GM12878 (cell line): ENCODE results near the gene AATF. TPM values are rescaled to one million over a fixed set of nuclear protein-coding genes. Genes with fewer than 3 reads are reported as not detected.

ENCODE experiments used
- ATAC-seq: fragments of 200-7000 bp; cut with Tn5 transposase; 3 replicates; pipeline ENCODE4 v1.9.1; 2020; ENCODE audit warnings: mild to moderate bottlenecking, moderate library complexity
- BruUV-seq: library from RNA; stranded (reverse); fragments of 400-500 nt; replicated peaks from 2 replicates; lab custom pipeline; 2021; lab: Mats Ljungman, UMichigan
- CTCF ChIA-PET: fragments of 300-600 bp; sonication (Branson Sonifier 250); formaldehyde crosslinking; extraction: SDS; loops from one replicate; lab custom pipeline; 2021; ENCODE audit warnings: inconsistent platforms; lab: Yijun Ruan, JAX
- POLR2A ChIA-PET: fragments of 350-600 bp; formaldehyde crosslinking; extraction: SDS; loops from one replicate; lab custom pipeline; 2021; ENCODE audit warnings: inconsistent platforms; lab: Charles Lee
- RAD21 ChIA-PET: fragments of 300-600 bp; sonication (Branson Sonifier 250); formaldehyde crosslinking; loops from one replicate; lab custom pipeline; 2023; ENCODE audit warnings: antibody characterized with exemption; ENCODE audit not compliant: unreplicated experiment; lab: Charles Lee
- SMC1A ChIA-PET: fragments of 300-600 bp; sonication (Branson Sonifier 250); formaldehyde crosslinking; loops from one replicate; lab custom pipeline; 2023; ENCODE audit not compliant: unreplicated experiment, uncharacterized antibody; lab: Charles Lee
- DNase-seq: peaks from one replicate; pipeline ENCODE4 v3.0.0-alpha.2; 2011; ENCODE audit warnings: low read depth, low spot score
- FAIRE-seq: peaks from 3 replicates; lab custom pipeline; 2011; peaks lifted over from hg19 to GRCh38; lab: Jason Lieb, UNC
- H2AFZ ChIP-seq: 2 replicates; pipeline ENCODE4 v1.6.0; 2011; ENCODE audit warnings: low read depth, low read length, control low read depth; ENCODE audit not compliant: control insufficient read depth
- H3K27ac ChIP-seq: 2 replicates; pipeline ENCODE4 v1.5.1; 2011; ENCODE audit warnings: control low read depth; ENCODE audit not compliant: control insufficient read depth, insufficient read depth
- H3K27me3 ChIP-seq, 2 experiments: replicated peaks in 1 of 2; 2 replicates each; pipeline versions ENCODE4 v1.6.0 to v1.6.1; 2011; ENCODE audit warnings: low read length in 1 of 2; ENCODE audit not compliant: control insufficient read depth in 2 of 2, insufficient read depth in 2 of 2
- H3K36me3 ChIP-seq, 2 experiments: 2 replicates each; pipeline ENCODE4 v1.5.1; 2011; ENCODE audit warnings: low read length in 1 of 2; ENCODE audit not compliant: control insufficient read depth in 2 of 2, insufficient read depth in 2 of 2
- H3K4me1 ChIP-seq: 2 replicates; pipeline ENCODE4 v1.6.1; 2011; ENCODE audit warnings: mild to moderate bottlenecking, low read length, moderate library complexity, mixed read lengths; ENCODE audit not compliant: control insufficient read depth, insufficient read depth
- H3K4me2 ChIP-seq: 2 replicates; pipeline ENCODE4 v1.6.0; 2011; ENCODE audit warnings: control low read depth; ENCODE audit not compliant: control insufficient read depth, insufficient read depth
- H3K4me3 ChIP-seq: fragments of 200-600 bp; sonication (generic); 2 replicates; pipeline ENCODE4 v1.5.1; 2016
- H3K79me2 ChIP-seq: 2 replicates; pipeline ENCODE4 v1.6.0; 2011; ENCODE audit warnings: low read length; ENCODE audit not compliant: control insufficient read depth, insufficient read depth
- H3K9ac ChIP-seq: 2 replicates; pipeline ENCODE4 v1.8.0; 2011; ENCODE audit warnings: low read length, control low read depth, mixed read lengths; ENCODE audit not compliant: control insufficient read depth, insufficient read depth
- H3K9me3 ChIP-seq: replicated peaks from 3 replicates; pipeline ENCODE4 v1.5.1; 2011; ENCODE audit warnings: mild to moderate bottlenecking, low read length; ENCODE audit not compliant: control insufficient read depth, insufficient read depth
- H4K20me1 ChIP-seq: 2 replicates; pipeline ENCODE4 v1.6.0; 2011; ENCODE audit not compliant: control insufficient read depth, insufficient read depth
- CHD4 ChIP-seq: fragments of 200-600 bp; sonication (generic); IDR thresholded peaks from 2 replicates; pipeline ENCODE4 v1.6.1; 2016; ENCODE audit warnings: mild to moderate bottlenecking
- DPF2 ChIP-seq: fragments of 450-650 bp; IDR thresholded peaks from 2 replicates; pipeline ENCODE4 v1.6.1; 2017; ENCODE audit warnings: mild to moderate bottlenecking
- EP300 ChIP-seq, 2 experiments: fragments of 150-350 bp in 1 of 2; IDR thresholded peaks; 2 replicates each; pipeline ENCODE4 v1.6.1; 2011 to 2012; ENCODE audit warnings: low read depth in 2 of 2, low read length in 2 of 2, borderline replicate concordance in 1 of 2, improper control_type of control experiment in 1 of 2, inconsistent platforms in 1 of 2; ENCODE audit not compliant: control insufficient read depth in 1 of 2
- MTA3 ChIP-seq: IDR thresholded peaks from 2 replicates; pipeline ENCODE4 v1.6.1; 2012; ENCODE audit warnings: low read length, inconsistent platforms, borderline replicate concordance
- PAX5 ChIP-seq: IDR thresholded peaks from 2 replicates; pipeline ENCODE4 v1.6.1; 2011; ENCODE audit warnings: low read depth, low read length, borderline replicate concordance
- POLR2A ChIP-seq: IDR thresholded peaks from 2 replicates; pipeline ENCODE4 v1.6.1; 2011; ENCODE audit warnings: low read depth, mild to moderate bottlenecking, low read length
- SIX5 ChIP-seq: IDR thresholded peaks from 2 replicates; pipeline ENCODE4 v1.6.1; 2011; ENCODE audit warnings: mild to moderate bottlenecking, low read depth, low read length, moderate library complexity; ENCODE audit not compliant: severe bottlenecking
- SMARCA5 ChIP-seq: fragments of 450-650 bp; IDR thresholded peaks from 2 replicates; pipeline ENCODE4 v1.6.1; 2017; ENCODE audit warnings: mild to moderate bottlenecking
- STAT1 ChIP-seq: fragments of 450-650 bp; conservative IDR thresholded peaks from 2 replicates; pipeline ENCODE4 v1.6.1; 2014; ENCODE audit warnings: antibody characterized with exemption, mild to moderate bottlenecking
- STAT3 ChIP-seq: IDR thresholded peaks from 2 replicates; pipeline ENCODE4 v1.6.1; 2011; ENCODE audit warnings: low read depth, low read length, improper control_type of control experiment
- SUPT20H ChIP-seq: IDR thresholded peaks from 2 replicates; pipeline ENCODE4 v1.6.1; 2011; ENCODE audit warnings: low read depth, mild to moderate bottlenecking, low read length, moderate library complexity, borderline replicate concordance; ENCODE audit not compliant: control insufficient read depth
- TCF12 ChIP-seq: IDR thresholded peaks from 2 replicates; pipeline ENCODE4 v1.6.1; 2011; ENCODE audit warnings: low read depth, mild to moderate bottlenecking, low read length
- USF2 ChIP-seq: IDR thresholded peaks from 2 replicates; pipeline ENCODE4 v1.6.1; 2011; ENCODE audit warnings: low read depth, low read length, improper control_type of control experiment, borderline replicate concordance
- ZNF622 ChIP-seq: fragments of 450-650 bp; IDR thresholded peaks from 2 replicates; pipeline ENCODE4 v1.6.1; 2017; ENCODE audit warnings: mild to moderate bottlenecking, inconsistent platforms
- ZSCAN29 ChIP-seq: fragments of 450-650 bp; IDR thresholded peaks from 2 replicates; pipeline ENCODE4 v1.6.1; 2017; ENCODE audit warnings: mild to moderate bottlenecking, moderate library complexity
- WGBS: methylation state at CpG from one replicate; pipeline ENCODE4 v1.1.6; 2016; ENCODE audit warnings: low lambda C conversion rate; ENCODE audit not compliant: insufficient replicate concordance, insufficient coverage; ENCODE audit errors: missing lambda C conversion rate; 5-methylcytosine and 5-hydroxymethylcytosine counted together
- in situ Hi-C: fragments of 300-500 bp; cut with MboI; formaldehyde crosslinking; loops from 9 replicates; pipeline ENCODE4 v1.14.3; 2018; ENCODE audit warnings: mixed read lengths
- intact Hi-C: fragments of 100-400 bp; cut with micrococcal nuclease; formaldehyde crosslinking; loops from one replicate; pipeline ENCODE4 v1.14.2; 2022; ENCODE audit not compliant: unreplicated experiment
- polyA plus RNA-seq, 11 experiments: library from polyadenylated mRNA; depleted of rRNA in 4 of 11; unstranded in 6 of 11; stranded (reverse) in 5 of 11; fragments of >200 nt; fragmentation: Nextera tagmentation in 4 of 11; fragmentation: Illumina TruSeq in 1 of 11; extraction: Ambion mirVana in 4 of 11; extraction: Trizol in 1 of 11; gene quantifications; 1 replicate in 1 of 11; 2 replicates in 10 of 11; pipeline versions ENCODE4 v1.2.1 to v1.2.3, GENCODE V29; 2011 to 2016; ENCODE audit warnings: inconsistent platforms in 2 of 11, missing spikeins in 2 of 11, low read depth in 1 of 11
- total RNA-seq, 4 experiments: library from RNA; depleted of rRNA in 3 of 4; stranded (reverse); fragments of >200 nt in 3 of 4; fragmentation: Illumina TruSeq in 1 of 4; extraction: Trizol in 1 of 4; gene quantifications; 2 replicates each; pipeline versions ENCODE4 v1.2.1 to v1.2.3, GENCODE V29; 2013 to 2021

Gene AATF
- total and polyA plus RNA-seq, 10 of the 15 experiments (the other 5 are each of a cell fraction or from before 2014, with no cell fraction given) = 36.8 to 110 (median 77.9) TPM

DNA sequence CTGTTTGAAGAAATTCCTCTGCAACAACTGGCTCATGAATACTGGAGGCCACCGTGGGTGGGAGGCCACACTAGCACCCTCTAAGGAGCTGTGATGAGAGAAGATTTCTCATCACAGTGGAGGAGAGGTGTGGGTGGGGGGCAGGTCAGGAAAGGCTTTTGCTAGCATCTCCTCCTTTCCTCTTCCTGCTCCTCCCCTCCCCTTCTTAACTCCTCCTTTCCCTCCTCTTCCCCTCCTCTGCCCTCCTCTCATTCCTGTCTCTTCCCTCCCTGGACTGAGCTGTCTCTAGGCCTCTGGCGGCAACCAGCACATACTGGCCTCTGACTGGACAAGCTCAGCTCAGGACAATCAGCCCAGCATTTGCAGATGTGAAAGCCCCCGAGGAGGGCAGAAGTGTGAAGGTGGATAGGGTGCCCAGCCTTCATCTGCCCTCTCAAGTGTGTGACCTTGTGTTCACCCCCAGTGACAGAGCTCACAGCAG lies 30.5 kb upstream of the AATF start:
- no peak overlapping the region for H3K4me2 ChIP-seq
- no peaks in the 10 kb centered on the region for H3K36me3 ChIP-seq
- H3K9me3 ChIP-seq = no peaks in the 10 kb centered on the region
- no peak overlapping the region for H3K4me3 ChIP-seq
- no peak for FAIRE-seq
- H4K20me1 ChIP-seq = no peaks in the 10 kb centered on the region
- no peaks in the 10 kb centered on the region for H3K4me1 ChIP-seq
- ChIA-PET POLR2A (no interaction called here), SMC1A (no interaction called here), RAD21 (no interaction called here), CTCF (no interaction called here)
- H3K79me2 ChIP-seq = no peaks in the 10 kb centered on the region
- H2AFZ ChIP-seq = no peak overlapping the region
- no peak for DNase-seq
- no peak overlapping the region for H3K9ac ChIP-seq
- no peak overlapping the region for H3K27ac ChIP-seq
- no TSS peak for BruUV-seq
- intact Hi-C loops (no loop called here), in situ Hi-C loops (no loop called here)
- 31% methylated on average over 3 of the region's 3 CpGs for WGBS
- no peak for TF ChIP-seq PAX5
- no peak for TF ChIP-seq STAT3
- no peak for TF ChIP-seq POLR2A
- TF ChIP-seq DPF2 = no peak
- no peak for TF ChIP-seq ZNF622
- H3K27me3 ChIP-seq = peaks cover 0 to 3% of the 10 kb centered on the region in 2 experiments; a peak in 1 of 4 replicates
- ATAC-seq = no peak

GRCh38 chr17:36919407-36919968 lies 29.3 kb upstream of the AATF start:
- intact Hi-C loops = no loop called here
- ChIA-PET SMC1A (no interaction called here), CTCF (interaction anchor here (0.6 to 0.7 kb wide), 2 partner anchors 126 to 944 kb away, joined by 3 to 4 read pairs; no protein-coding TSS in a partner anchor), RAD21 (no interaction called here), POLR2A (no interaction called here)
- H3K4me1 ChIP-seq = no peaks in the 10 kb centered on the region
- H3K4me2 ChIP-seq = no peak overlapping the region
- in situ Hi-C loops = no loop called here
- FAIRE-seq = no peak
- BruUV-seq = no TSS peak
- ATAC-seq = no peak
- H3K4me3 ChIP-seq = no peak overlapping the region
- no peak overlapping the region for H3K27ac ChIP-seq
- H4K20me1 ChIP-seq = no peaks in the 10 kb centered on the region
- WGBS = 48% methylated on average over 7 of the region's 7 CpGs
- DNase-seq = no peak
- no peaks in the 10 kb centered on the region for H3K9me3 ChIP-seq
- no peaks in the 10 kb centered on the region for H3K79me2 ChIP-seq
- H3K9ac ChIP-seq = no peak overlapping the region
- no peak overlapping the region for H2AFZ ChIP-seq
- peaks cover 0 to 3% of the 10 kb centered on the region in 2 experiments; a peak in 1 of 4 replicates for H3K27me3 ChIP-seq
- H3K36me3 ChIP-seq = no peaks in the 10 kb centered on the region
- TF ChIP-seq STAT3 (no peak), TCF12 (no peak), ZSCAN29 (no peak), CHD4 (no peak), USF2 (no peak), STAT1 (no peak), SIX5 (no peak), PAX5 (no peak), SMARCA5 (no peak), MTA3 (no peak), SUPT20H (no peak), EP300 (IDR thresholded peaks at IDR 0.05; ENCODE audit: borderline replicate concordance in 1 of 2, control insufficient read depth in 1 of 2, low read depth in 2 of 2, low read length in 2 of 2) (no peak)
